ENCODE data around the gene DYNC2LI1.

Gene DYNC2LI1

DNA sequence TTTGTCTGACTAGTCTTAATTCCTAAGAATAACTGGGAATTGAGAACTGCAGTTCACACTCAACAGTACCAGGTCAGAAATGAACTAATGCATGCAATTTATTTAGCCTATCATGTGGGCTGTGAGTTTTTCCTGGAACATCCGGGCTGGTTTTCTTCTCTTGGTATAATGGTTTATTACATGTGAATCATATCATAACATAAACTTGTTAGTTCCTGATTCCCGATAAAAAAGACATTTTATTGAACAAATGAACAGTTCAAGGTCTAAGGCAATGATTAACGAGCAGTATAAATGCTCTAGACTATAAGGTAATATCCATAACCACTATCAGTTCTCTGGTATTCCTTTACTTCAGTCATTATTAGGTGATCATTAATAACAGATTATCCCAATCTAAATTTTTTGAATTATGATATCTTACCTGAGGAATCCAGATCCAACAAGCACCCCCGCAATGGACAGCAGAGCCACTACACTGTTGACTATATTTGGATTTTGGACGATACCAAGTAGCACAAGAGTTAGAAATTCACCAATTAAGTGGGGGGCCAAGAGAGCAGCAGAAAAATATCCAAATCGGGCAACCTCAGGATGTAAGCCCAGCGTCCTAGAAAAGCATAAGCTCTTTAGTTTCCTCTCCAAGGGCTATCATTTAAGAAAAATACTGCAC is 45.8 kb downstream of the DYNC2LI1 start:
- no peak for DNase-seq

DNA sequence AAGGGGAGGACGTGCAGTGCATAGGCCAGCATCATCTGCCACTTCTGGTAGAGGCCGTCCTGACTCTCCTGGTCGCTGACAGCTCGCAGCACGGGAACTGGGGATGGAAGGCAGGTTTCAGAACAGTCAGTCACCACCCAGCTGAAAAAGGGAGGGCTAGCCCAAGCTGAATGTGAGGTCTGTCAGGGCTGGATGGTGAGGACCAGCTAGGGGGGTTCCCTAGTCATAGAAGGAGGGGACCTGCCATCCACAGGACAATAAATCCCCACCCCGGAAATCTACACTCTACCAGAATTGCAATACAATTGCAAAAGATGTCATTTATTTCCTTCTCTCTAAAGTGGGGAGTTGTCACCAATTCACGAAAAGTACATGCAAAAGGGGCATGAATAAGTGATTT is 49.0 kb downstream of the DYNC2LI1 start:
- no peak for DNase-seq

DNA sequence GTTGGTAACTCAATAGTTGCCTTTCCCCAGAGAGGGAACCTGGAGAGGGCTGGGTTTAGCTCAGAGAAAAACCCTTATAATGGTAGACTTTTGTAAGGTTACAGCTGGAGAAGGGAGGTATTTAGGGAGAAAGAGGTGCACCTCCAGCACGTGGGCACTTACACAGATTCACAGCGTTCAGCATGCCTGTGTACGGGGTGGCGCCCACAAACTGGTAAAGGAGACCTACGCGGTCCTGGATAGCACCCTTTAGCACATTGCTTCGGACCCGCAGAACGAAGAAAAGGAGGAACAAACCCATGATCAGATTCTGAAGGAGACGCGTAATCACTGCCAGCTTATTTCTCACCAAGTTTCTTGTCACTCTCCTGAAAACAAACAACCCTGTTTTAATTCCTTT is 49.9 kb downstream of the DYNC2LI1 start:
- DNase-seq: no peak

DNA sequence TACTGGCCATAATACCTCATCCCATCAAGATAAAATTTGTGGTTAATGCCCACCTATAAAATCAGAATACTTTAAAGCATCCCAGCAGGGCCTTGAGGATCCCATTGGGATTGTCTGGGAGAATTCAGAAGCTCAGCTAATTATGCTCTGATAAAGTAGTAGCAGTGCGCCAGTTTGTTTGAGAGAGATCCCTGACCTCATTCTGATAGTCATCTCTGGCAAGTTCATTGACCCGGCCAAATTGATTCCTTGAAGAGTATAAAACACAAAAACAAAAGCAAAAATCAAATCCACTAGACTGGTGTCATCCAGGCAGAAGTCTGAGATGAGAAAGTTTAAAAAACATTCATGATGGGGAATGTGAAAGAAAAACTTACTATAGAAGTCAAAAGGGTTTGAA is 50.7 kb downstream of the DYNC2LI1 start:
- no peak for DNase-seq

DNA sequence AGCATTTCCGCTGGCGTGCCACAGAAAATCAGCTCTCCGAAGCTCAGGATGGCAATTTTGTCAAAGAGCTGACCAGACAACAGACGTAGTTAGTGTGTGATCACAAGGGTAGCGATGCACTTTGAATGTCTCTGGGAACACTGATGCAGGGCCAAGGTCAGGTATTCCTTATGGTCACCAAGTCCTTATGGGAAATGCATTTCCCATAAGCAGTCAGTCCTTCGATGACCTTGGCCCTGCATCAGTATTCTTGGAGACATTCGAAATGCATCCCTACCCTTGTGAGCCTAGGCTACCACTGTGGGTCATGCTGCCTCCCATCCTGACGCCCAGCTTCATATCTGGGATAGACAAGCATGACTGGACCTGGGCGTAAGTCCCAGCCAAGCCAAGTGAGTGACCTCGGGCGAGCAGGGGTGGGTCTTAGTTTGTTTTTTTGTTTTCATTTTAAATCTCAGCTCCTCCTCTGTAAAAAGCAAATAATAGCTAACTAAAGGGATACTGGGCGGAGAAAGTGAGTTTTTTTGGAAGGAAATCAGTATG is 51.2 kb downstream of the DYNC2LI1 start:
- DNase-seq: no peak

DNA sequence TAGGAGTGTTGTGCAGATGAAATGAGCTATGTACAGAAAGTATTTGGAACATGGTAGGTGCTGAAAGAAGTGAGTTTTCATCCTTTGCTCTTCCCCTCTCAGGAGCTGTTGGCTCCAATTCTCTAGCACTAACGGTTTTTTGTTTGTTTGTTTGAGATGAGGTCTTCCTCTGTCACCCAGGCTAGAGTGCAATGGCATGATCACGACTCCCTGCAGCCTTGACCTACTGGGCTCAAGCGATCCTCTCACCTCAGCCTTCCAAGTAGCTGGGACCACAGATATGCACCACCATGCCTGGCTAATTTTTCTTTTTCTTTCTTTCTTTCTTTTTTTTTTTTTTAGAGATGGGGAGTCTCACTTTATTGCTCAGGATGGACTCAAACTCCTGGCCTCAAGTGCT is 52.0 kb downstream of the DYNC2LI1 start:
- no peak for DNase-seq

DNA sequence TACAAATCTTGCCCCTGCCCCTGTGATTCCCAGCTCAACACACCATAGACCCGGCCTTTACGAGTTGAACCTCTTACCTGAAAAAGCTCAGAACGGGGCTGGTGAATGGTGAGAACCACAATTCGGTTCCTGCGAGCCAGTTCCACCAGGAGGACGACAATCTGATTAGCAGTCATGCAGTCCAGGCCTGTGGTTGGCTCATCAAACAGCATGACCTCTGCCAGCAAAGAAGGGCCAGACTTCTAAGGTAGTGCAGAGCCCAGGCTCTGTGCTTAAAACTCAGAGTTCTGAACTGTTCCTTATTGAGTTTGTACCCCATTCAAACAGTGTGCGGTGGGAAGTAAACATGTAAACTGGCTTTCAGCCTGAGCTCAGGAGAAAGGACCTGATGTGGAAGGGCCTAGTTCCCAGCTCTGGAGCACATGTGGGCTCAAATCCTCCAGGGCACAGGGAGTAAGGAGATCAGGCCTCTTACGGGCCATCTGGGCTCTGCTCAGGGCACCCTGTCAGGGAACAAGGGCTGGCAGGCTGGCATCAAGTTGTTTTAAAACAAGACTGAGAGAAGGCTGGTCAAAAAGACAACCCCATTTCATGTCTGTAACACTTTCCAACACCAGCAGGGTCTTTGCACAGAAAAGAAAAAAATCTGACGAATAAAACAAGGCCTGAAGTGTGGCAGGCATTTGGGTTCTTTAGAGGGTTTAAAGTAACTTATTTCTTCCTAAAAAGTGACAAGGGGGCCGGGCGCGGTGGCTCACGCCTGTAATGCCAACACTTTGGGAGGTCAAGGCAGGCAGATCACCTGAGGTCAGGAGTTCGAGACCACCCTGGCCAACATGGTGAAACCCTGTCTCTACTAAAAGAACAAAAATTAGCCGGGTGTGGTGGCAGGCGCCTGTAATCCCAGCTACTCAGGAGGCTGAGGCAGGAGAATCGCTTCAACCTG is 52.7 kb downstream of the DYNC2LI1 start:
- DNase-seq: no peak

DNA sequence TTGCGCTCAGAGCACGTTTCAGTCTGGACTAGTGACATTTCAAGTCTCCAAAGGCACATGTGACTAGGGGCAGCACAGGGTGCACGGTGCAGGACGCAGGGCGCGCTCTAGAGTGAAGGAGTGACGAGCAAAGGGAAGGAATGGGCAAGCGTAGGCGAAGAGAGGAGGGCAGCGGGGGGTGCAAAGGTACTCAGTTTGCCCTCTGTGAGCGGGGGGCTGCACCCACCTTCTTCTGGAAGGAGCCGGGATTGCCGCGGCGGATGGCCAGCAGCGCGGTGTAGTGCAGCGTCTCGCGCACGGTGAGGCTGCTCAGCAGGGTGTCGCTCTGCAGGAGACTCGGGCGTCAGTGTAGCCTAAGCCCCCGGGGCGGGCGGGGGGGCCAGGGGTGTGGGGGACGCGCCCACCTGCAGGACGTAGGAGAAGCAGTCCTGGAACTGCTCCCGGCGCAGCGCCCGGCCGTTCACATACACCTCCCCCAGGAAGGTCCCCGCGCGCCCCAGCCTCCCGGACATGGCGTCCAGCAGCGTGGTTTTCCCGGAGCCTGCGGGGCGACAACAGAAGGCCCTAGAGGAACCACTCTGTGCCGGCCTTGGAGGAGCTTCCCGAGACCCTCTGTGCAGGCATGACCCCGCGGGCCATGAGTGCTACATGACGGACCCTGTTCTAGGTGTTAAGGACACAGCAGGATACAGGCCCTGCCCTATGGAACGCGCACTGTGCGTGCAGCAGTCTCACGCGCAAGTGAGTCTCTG is 57.9 kb downstream of the DYNC2LI1 start:
- DNase-seq: no peak

DNA sequence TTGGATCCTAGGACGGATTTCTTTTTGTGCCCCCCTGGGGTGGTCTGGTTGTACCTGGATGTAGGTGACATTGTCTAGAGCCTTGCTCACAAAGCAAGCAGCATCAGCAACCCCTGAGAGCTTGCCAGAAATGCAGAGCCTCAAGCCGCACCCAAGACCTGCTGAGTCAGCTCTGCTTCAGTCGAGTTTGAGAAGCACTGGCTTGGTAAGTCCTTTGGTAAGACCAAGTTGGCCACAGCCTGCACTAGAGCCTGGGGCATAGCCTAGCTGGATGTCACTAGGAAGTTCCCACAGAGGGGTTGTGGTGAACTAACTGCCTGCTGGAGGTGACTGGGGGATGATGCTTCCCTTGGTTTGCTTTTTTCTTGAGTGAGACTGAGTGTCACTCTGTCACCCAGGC is 58.6 kb downstream of the DYNC2LI1 start:
- DNase-seq: no peak

DNA sequence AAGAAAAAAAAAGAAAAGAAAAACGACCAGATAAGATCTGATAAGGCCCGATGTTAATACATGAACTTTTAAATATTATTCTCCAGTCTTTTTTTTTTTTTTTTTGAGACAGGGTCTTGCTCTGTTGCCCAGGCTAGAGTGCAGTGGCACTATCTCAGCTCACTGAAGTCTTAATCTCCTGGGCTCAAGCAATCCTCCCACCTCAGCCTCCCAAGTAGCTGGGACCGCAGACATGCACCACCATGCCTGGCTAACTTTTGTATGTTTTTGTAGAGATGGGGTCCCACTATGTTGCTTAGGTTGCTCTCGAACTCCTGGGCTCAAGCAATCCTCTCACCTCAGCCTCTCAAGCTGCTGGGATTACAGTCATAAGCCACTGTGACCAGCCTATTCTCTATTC is 63.2 kb downstream of the DYNC2LI1 start:
- no peak for DNase-seq

DNA sequence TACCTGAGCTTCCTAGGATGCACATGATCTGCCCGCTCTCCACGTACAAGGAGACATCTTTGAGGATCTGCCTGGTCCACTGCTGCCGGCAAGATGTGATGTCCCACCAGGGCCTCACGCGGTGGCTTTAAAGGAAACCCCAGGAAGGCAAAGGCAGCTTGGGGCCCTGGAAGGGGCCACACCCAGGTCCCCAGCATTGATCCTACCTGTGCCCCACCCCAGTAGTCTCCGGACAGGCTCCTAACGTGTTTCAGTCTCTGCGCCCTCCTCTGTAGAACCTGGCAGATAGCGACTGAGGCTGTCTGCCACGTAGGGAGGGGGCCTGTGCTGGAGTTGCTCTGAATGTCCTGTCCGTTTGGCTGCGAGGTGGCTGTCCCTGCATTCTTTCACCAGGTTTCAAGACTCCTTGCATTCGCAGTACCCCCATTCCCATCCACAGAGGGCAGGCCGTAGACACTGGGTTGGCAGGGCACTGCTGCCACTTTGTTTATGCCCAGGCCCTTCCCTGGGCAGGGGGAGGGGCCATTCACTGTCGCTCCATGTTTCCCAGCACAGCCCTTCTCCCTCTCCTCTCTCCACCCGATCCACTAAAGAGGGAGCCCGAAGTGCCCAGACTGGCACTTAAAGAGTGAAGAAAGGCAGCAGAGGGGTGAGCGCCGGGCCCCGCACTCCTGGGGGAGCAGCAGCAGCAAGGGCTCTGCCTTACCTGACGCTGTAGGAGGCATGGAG is 64.2 kb downstream of the DYNC2LI1 start:
- no peak for DNase-seq

DNA sequence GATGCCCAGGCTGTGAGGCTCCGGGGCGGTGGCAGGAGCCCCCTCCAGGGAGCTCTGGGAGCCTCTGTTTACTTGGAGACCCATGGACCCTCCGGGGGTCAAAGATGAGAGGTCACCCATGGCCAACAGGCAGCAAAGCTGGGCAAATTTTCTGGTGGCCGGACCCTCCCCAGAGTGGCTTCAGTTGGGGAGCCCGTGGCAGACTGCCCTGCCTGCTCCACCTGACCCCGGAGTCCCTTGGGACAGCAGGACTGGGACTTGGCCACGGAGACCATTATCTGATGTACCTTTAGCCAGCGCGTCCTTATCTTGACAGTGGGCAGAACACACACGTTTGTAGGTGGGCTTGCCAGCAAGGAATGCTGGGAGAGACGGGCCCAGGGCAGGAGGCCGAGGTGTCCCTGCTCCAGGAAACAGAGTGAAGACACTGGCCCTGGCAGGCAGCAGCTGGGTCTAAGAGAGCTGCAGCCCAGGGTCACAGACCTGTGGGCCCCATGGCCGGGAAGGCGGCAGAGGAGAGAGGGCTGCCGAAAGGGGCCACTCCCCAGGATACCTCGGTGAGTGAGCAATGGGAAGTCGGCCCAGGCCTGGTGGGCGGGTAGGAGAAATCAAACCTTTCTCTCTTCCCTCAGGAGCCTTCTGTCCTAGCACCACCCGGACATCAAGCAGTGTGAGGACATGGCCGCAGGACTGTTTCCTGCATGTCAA is 64.9 kb downstream of the DYNC2LI1 start, which contains the start of the genes ABCG5 and ABCG8:
ABCG5 (minus strand) TSS at position 280 of the 708 bp plus-strand sequence; CDS start at position 120, 160 bp downstream.
ABCG8 (plus strand) TSS at position 412 of the 708 bp plus-strand sequence; CDS start at position 495, 83 bp downstream.
- no peak for DNase-seq

DNA sequence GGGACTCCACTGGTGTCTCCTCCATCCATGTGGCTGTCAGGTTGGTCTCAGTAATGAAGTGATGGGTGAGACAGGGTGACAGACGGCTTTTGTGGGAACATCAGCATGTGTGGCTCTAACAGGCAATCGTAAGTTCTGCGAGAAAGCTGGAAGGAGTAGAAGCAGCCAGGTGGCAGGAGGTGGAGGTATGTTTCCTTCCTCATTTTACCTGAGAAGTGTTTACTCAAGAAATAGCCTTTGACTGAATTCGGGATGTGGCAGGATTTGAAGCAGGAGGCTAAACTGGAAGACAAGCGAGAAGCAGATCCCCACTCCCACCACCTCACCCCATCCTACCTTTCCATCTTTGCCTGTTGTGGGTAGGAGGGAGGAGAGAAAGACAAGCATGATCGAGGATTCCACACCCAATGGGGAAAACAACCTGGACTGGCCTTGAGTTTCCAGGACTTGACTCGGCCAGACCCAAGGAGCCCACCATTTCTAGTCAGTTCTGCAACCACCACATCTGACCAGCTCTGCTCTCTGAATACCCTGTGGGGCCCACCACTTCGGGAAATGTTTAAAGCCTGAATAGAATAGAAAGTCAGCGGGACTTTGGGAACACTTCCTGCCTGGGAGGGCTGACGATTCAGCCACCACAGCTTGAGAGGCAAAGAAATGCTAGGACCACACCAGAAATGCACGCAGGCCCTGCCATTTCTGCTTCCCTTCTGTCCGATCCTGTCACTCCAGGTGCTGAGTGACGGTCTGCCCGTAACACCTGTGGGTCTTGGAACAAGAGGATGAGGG is 66.1 kb downstream of the DYNC2LI1 start:
- no peak for DNase-seq

DNA sequence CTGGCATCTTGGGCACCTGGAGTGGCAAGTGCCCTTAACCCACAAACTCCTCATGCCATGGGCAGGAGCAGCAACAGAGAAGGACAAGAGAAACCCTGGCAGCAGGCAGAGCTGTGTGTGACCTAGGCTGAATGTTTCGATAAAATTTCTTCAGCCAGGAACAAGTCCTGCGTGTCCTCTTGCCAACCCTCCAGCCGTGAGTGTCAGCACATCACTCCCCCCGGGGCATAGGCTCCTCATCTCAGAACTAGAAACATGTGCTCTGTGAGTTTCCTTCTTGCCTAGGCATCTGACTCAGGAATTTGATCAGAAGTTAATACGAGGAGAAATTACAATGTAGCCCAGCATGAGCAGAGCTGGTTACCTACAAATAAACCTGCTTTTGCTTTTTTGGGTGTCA is 67.1 kb downstream of the DYNC2LI1 start:
- DNase-seq: no peak

DNA sequence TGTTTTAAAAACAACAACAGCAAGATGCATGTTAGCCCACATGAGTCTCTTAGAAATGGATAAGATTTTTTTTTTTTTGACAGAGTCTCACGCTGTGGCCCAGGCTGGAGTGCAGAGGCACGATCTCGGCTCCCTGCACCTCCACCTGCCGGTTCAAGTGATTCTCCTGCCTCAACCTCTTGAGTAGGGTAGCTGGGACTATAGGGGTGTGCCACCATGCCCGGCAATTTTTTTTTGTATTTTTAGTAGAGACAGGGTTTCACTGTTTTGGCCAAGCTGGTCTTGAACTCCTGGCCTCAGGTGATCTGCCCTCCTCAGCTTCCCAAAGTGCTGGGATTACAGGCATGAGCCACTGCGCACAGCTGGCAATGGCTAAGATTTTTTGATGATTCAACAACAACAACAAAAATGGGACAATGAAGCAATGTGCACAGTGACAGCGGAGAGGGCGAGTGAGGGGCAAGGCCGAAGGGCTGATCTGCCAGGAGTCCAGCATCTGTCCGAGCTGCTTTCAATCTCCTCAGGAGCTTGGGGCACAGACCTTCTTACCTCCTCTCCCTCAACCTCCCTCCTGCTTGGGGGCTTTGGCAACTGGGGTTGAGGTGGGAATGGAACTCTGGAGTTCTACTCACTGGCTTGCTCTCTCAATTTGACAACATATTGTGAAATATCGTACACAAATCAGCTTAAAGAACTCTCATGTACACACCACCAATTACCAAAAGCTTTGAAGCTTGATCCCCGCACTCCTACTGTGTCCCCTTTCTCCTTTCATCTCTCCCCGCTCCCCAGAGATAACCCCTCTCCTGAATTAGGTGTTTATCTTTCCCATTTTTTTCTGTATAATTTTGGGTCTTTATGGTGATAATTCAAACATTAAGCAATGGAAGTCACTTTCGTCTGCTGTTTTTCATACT is 68.4 kb downstream of the DYNC2LI1 start:
- DNase-seq: no peak

DNA sequence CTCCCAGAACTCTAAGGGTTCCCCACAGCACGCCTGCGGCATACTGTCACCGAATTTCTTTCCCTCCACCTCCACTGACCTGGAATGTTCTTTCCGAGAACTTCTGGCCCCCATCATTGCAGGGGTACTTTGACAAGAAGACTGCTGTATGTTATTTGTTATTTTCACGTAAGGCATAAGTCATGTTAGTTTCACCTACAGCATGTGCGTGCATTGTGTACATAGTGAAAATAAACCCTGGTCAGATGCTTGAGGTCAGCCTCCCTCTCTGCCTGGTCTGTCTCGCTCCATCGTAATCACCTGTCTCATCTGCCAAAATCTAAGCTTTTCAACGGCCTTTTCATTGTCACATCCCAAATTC is 69.0 kb downstream of the DYNC2LI1 start:
- no peak for DNase-seq

DNA sequence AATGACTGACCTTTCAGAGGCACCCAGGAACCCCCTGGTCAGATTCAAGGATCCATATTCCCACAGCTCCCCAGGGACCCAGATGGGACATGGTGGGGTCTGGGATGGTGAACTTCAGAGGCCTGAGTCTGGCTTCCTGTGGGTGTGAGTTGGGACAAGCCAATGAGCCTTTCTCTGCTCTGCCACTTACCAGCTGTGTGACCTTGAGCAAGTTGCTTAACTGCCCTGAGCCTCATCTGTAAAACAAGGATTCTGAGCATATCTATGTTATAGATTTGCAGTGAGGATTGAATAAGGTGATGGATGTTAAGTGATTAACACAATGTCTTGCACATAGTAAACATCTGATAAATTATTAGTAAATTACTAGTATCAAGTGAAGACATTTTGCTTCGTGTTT is 71.3 kb downstream of the DYNC2LI1 start:
- no peak for DNase-seq

DNA sequence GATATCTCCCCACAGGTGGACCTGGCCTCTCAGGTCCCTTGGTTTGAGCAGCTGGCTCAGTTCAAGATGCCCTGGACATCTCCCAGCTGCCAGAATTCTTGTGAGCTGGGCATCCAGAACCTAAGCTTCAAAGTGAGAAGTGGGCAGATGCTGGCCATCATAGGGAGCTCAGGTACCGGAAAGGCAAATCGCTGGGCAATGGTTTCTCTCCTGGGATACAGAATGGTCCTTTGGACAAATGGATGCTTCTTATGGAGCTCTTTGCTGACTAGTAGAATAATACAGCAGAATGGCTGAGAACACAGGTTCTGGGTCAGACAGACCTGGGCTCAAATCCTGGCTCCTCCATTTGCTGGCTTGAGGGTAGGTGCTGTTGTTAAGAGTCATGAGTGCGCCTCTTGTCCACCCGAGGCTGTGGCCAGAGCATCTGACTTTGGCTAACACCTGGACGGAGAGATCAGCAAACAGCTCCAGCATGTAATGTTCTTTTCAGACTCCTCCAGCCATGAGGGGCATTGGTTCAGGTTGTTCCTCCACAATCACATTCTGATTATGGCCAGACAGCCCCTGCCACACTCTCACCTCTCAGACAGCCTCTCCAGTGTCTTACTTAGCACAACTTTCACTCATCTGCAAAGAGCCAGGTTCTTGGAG is 72.4 kb downstream of the DYNC2LI1 start:
- no peak for DNase-seq

DNA sequence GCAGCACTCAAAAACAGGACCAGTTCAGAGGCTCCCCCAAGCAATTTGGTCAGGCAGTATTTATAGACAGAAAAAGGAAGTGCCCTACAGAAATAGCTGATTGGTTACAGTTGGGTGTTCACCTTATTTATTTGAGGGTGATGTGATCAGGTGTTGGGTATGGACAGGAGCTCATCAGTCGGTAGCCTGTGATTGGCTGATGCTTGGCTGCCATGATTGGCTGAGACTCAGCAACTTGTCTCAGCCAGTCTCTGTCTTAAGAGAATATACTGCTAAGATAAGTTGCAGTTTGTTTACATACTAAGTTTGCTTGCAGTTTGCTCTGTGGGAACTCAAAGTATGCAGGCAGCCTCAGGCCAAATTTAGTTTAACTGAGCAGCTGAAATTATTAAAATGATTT is 74.4 kb downstream of the DYNC2LI1 start:
- no peak for DNase-seq

Data from stimulated activated CD4-positive, alpha-beta T cell treated with anti-CD3 and anti-CD28 coated beads, Interleukin-12 subunit alpha, Interleukin-12 subunit beta, amount 100 ng/mL, for 4 hours (primary cell).